ENCODE measurements around the gene ESPNL.

Gene ESPNL

DNA sequence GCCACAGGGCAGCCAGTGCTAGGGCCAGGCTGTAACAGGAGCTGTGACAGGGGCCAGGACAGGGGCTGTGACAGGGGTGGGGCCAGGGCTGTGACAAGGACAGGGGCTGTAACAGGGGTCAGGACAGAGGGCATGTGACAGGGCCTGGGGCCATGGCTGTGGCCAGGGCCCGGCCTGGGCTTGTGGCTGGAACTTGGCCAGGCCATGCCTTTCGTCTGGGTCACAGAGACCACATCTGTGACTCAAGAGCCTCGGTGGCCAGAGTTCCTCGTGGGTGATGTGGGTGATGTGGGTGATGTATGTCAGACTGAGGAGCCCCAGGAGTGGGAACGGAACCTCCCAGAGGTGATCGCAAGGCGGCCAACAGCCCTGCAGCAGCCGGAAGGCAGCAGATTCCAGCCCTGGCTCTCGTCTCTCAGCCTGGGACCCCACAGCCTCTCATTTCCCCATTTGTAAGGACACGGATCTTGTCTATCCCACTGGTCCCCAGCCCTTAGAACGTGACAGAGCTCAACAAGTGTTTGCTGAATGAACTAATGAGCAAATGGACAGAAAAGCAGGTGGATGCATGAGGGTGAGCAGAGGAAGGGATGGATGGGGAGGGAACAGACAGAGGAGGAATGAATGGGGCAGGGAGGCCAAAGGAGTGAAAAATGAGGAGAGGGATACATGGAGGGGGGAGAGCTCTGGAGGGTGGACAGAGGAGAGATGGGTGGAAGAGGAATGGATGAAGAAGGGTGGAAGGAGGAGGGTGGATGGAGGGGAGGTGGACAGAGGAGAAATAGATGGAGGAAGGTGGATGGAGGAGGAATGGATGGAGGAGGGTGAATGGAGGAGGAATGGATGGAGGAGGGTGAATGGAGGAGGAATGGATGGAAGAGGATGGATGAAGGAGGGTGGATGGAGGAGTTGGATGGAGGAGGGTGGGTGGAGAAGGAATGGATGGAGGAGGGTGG, 17.3 kb downstream of the ESPNL start:
- DNase-seq, result no peak

DNA sequence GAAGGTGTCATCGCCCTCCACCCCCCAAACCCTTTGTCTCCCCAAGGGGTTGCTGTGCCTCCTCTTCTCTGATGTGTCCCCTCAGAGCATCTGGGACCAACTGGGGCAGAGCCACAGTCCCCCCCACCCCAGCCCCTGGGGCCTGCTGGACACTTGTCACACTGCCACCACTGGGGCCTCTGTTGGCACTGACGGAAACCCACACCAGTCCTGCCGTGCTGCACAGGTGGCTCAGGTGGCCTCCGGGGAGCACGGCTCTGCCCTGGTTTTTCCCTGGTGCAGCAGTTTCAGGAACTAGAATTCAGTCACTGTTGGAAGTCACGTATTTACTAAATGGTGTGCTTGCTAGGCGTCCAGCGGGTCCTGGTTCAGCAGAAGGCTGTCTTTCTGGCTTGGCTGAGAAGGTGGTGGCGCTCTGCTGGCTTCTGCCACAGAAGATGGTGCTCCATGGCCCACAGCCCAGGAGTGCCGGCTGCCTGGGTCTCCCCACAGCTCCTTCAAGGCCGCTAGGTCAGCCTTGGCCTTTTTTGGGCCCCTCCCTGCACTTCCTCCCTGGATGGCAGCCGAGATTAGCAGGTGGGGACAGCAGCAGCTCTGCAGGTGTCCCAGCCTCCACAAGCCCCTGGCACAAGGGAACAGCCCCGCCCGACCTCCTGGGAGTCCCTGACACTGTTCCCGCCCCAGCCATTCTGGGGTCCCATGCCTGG, 19.8 kb downstream of the ESPNL start:
- no peak for DNase-seq

DNA sequence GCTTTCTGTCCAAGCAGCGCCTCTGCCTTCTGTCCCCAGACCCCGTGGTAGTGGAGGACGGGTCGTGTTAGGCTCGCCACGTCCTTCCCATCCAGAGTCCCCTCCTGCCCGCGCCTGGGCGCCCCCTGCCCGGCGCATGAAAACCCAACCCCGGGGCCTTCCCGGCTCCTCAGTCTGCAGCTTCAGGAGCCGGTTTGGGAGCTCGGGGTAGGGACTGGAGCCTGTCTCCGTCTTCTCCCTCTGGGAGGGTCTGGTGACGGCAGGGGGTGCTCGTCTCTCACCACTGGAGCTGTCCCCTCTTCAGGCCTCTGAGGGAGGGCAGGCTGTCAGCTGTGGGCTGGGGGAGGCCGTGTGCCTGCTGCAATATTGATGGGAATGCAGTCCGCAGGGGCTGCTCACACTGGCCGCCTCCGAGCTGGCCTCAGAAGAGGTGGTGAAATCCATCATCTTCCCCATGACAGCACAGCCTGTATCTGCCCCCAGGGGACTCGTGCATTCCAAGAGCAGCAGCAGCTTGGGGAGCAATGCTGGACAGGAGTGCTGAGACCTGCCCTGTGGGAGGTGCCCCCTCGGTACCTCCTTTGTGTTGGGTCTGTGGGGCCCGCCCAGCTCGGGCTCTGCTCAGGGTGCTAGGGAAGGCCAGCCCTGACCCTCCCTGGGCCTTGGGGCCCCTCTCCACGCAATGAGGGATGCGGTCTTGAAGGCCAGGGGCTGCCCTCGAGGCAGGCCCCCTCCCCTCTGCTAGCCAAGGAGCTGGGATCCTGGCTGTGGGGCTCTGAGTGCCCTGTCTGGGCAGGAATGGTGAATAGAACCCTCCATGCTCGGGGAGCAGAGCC, 20.5 kb downstream of the ESPNL start:
- no peak for DNase-seq

DNA sequence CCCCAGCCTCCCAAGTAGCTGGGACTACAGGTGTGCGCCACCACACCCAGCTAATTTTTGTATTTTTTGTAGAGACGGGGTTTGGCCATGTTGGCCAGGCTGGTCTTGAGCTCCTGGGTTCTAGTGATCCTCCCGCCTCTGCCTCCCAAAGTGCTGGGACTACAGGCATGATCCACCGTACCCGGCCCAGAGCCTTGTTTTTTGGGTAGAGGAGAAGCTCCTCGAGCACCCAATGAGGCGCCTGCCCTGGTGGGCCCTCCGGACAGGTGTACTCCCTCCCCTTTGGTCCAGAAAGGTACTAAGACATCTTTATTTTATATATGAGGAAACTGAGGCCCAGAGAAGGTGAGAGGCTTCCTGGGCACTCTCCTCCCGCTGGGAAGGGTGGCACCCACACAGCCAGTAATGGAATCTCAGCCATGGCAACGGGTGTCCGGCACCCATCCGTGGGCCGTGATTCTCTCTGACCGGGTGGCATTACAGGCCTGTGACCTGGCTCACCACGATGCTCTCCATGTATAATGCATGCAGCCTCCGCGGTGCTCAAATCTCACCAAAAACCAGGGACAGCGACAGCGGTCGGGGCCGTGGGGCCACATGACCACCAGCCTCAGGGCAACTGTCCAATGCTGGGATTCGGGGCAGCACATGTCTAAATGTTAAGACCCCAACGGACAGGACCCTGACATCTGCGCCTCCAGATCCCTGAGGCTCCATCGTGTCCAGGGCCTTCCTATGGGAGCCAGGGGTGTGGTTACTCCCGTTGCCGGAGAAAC, 21.6 kb downstream of the ESPNL start:
- no peak for DNase-seq

DNA sequence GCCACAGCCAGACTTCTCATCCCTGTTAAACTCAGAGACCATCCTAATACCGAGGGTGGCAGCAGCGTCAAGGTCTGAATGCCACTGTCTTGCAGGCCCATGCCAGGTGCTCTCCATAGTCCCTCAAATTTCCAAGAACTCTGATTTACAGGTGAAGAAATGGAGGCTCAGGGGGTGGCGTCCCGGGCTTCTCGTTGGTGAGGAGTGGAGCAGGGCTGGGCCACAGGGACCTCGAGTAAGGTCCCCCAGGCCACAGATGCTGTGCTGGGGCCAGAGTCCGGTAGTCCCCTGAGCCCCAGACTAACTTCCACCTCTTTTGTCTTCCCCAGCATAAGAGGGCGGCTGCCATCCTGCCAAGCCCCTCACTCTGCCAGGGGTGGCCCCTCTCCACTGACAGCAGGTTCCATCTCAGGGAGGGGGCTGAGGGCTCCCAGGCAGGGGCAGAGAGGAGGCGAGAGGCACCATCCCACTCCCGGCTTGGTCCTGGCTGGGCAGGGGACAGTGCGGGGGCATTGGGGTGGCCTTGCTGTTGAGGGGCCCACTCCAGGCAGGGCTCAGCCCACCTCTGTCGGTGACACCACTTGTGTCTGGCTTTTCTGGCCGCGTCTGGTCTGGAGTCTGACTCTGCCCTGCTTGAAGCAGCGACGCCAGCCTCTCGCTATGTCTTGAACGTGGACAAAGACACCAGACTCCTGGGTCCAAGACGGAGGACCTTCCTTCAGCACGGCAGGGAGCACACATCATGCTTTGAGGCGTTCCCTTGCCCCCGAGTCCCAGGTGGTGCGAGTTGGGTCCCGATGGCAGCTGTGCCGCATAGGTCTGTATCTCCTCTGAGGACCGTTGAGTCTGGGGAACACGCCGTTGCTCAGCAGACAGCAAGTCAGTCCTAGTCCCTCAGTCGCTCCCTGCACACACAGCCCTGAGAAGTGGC, 22.4 kb downstream of the ESPNL start:
- DNase-seq, result no peak

DNA sequence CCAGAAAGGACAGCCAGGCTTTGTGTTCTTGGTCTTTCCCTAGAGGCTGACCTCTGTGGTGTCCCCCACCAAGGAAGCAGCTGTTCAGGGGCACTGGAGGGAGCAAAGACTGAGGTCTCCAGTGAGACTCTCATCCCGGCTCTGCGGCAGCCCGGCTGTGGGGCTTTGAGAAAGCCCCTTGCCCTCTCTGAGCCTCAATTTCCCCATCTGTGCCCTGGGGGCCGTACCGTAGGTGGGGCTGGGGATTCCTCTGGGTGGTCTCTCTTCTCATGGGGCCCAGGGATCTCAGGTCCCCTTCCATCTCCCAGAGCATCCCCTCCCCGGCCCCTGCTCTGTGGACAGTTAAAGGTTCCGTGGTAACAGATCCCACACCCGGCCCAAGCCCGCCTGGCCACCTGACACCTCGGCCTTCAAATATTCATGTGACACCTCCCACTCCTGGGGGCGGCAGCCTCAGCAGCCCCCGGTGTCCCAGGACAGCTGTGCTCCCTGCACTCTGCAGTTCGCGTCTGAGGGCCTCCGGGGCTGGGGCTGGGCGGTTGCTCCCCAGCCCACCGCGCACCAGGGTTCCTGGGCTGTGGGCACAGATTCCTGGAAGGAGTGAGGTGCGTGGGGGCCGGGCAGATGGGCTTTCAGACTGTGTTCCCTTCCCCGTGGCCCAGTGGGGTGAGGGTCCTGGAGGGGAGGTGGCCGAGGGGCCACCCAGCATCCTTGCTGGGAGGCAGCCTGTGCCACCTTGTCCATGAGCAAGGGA, 23.3 kb downstream of the ESPNL start:
- DNase-seq, result no peak

DNA sequence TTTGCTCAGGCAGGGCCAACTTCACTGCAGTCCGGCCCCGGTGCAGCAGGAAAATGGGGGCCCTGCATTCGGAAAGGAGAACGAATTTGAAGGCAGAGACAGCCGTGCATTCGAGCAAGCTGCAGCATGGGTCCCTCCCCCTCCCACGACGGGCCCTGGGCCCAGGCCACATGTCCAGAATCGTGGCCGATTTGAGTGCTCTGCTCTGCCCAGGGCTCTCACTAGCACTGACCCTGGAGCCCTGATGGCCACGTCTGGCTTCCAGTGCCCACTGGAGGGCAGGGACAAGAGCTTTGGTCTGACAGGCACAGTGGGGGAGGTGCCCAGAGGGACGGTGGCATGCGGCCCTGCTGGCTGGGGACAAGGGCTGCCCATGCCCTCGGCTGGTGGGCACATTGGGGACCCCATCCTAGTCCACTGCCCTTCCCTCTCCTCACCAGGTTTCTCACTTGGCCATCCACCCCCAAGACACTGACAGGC, 23.9 kb downstream of the ESPNL start:
- DNase-seq, result no peak

DNA sequence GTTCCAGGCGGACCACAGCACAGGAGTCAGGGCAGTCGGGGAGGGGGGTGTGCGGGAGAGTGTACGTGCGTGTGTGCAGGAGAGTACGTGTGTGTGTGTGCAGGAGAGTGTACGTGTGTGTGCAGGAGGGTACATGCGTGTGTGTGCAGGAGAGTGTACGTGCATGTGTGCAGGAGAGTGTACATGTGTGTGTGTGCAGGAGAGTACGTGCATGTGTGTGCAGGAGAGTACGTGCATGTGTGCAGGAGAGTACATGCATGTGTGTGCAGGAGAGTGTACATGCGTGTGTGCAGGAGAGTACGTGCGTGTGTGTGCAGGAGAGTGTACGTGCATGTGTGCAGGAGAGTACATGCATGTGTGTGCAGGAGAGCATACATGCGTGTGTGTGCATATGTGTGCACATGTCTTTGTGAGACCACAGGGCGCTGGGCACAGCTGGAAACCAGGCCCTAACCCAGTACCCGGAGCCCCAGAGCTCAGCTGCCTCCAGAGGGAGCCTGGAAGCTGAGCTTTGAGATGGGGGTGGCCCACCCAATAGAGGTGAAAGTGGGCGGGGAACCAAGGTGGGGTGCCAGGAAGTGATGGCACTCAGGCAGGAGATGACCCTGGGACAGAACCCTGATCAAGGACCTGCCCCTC, 24.5 kb downstream of the ESPNL start:
- DNase-seq, result no peak

DNA sequence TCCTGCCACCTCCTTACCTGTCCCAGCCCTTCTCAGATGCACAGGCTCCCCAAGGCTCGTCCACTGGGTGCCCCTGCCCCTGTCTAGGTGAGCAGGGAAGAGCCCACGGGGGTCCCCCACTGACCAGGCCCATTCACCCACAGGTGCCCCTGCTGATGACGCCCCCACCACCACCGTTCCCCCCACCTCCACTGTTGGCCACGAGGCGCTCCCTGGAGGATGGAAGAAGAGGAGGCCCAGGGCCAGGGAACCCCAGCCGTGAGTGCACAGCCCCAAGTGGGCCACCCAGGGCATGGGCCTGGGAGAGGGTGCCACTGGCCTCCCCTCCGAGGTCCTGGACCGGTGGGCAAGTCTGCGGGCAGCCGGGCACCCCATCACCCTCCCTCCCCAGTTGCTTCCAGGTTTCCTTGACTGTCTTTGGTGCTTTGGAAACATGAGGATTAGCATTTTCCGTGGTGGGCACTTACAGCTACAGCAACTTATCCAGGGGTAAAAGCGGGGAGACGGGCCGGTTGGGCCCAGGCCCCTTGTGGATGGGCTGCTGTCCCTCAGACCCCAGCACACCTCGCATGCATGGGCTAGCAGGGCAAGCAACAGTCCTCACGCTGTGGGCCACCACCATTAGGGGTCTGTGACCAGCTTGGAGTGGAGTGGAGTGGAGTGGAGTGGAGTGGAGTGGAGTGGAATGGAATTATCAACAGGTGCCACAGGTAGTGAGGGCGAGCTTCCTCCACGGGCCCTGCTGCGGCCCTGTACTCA, 25.2 kb downstream of the ESPNL start:
- no peak for DNase-seq

DNA sequence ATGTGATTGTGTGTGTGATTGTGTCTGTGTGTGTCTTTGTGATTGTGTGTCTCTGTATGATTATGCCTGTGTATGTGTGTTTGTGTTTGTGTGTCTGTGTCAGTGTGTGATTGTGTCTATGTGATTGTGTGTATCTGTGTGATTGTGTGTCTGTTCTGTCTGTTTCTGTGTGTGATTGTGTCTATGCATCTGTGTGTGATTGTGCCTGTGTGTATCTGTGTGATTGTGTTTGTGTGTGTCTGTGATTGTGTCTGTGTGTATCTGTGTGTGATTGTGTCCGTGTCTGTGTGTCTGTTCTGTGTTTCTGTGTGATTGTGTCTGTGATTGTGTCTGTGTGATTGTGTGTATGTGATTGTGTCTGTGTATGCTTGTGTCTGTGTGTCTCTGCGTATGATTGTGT, 26.2 kb downstream of the ESPNL start:
- DNase-seq, result no peak

DNA sequence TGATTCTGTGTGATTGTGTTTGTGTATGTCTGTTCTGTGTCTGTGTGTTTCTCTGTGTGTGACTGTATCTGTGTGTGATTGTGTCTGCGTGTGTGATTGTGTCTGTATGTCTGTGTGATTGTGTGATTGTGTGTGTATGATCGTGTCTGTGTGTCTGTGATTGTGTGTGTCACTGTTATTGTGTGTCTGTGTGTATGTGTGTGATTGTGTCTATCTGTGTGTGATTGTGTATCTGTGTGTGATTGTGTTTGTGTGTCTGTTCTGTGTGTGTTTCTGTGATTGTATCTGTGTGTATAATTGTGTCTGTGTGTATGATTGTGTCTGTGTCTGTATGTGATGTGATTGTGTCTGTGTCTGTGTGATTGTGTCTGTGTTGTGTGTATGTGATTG, 26.6 kb downstream of the ESPNL start:
- DNase-seq, result no peak

DNA sequence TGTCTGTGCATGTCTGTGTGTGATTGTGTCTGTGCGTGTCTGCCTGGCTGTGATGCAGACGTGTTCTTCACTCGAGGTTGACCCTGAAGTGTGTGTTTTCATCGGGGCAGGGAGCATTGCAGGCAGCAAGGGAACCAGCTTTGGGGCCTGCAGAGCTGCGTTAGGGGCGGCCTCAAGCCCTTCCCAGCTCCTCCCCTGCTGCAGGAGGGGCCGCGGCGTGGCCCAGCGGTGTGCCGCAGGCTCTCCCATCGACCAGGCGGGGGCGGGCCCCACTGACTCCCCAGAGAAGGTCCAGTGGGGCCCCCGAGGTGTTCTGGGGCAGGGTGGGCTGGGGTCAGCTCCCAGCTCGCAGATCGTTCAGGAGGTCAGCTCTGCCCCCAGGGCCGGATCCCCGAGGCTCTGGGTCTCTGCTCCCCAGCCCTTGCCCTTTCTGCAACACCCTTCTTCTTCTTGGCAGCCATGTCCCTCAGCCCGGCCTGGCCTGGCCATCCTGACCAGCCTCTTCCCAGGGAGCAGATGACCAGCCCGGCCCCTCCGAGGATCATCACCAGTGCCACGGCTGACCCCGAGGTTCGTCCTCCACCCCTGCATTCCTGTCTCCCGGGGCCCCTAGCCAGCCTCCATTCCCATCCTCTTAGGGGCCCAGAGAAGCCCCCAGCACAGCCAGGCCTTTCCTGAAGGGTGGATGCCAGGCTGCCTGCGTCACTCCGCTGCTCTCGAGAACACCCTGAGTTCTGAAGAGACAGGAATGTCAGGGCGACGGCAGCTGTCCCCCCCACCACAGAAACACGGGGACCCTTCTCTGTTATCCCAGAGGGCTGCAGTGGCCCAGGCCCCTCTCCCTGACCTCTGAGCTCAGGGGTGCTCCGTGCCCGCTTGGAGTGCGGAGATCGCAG, 27.3 kb downstream of the ESPNL start:
- peak; percentile 31 for DNase-seq

DNA sequence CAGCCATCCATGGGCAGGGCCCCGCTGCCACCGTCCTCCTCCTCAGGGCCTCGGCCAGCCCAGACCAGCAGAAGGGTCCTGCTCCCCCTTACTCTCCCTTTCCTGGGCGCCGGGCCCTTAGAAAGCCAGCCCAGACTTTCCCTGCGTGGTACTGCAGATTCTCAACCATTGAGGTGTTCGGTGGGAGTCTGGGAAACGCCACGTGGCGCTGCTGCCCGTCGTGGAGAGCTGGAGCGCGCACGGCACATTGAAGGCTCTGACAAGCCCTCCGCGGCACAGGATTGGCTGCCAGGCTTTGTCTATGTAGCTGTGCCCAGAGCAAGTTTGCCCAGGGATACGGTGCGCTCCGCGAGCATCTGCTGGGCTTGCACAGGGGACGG, 27.9 kb downstream of the ESPNL start:
- no peak for DNase-seq

DNA sequence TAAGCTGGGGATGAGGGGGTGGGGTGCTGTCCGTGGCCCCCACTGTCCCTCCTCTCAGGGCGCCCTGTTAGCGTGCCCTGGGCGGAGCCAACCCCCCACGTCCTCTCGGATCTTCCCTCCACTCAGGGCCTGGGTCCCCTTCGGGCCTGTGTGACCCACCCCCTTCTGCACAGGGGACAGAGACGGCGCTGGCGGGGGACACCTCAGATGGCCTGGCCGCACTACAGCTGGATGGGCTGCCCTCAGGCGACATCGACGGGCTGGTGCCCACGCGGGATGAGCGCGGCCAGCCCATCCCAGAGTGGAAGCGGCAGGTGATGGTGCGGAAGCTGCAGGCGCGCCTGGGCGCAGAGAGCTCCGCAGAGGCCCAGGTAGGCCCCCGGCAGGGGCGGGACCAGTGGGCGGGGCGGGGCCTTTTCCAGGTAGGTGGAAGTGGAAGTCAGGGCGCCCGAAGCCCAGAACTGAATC, 28.4 kb downstream of the ESPNL start:
- no peak for DNase-seq

DNA sequence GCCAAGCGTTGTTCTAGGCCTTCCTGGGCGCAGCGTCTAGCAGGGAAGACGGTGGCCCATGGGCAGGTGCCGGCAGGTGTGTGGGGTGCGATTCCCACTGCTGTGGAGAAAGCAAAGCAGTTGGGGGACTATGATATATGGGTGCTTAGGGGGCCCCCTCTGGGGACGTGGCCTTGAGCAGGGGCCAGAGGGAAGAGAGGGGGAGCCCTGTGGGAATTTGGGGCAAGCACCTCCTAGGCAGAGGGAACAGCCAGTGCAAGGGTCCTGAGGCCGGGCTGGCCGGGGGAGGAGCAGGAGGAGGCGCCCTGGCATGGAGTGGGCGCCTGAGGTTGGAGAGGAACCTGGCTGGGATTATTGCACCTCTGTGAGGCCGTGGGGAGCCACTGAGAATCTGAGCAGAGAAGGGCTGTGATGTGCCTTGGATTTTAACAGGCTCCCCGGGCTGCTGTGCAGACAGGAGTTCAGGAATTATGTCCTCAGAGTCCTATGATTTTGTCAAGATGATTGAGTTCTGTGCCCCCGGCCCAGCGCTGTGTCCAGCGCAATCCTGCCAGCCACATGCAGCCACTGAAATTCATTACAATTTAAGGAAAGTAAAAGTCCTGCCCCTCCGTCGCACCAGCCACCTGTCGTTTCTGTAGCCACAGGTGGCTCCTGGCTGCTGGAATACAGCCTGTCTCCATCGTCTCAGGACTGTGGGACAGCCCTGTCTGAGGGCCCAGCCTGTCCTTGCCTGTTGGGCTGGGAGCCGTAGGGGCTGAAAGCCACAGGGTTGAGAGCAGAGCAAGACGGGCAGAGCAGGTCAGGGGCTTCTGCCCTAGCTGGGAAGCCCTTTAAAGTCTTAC, 29.2 kb downstream of the ESPNL start:
- DNase-seq, result no peak

DNA sequence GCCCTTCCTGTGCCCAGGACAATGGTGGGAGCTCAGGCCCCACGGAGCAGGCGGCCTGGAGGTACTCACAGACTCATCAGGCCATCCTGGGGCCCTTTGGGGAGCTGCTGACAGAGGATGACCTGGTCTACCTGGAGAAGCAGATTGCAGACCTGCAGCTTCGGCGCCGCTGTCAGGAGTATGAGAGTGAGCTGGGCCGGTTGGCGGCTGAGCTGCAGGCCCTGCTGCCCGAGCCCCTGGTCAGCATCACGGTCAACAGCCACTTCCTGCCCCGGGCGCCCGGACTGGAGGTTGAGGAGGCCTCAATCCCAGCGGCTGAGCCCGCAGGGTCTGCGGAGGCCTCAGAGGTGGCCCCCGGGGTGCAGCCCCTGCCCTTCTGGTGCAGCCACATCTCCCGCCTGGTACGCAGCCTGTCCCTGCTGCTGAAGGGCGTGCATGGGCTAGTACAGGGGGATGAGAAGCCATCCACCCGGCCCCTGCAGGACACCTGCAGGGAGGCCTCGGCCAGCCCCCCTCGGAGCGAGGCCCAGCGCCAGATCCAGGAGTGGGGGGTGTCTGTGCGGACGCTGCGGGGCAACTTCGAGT, 30.1 kb downstream of the ESPNL start:
- DNase-seq, result no peak
